ENCODE results near the gene MINDY4. TPM values are rescaled to one million over a fixed set of nuclear protein-coding genes. Genes with fewer than 3 reads are reported as not detected.

MINDY4 gene
- total and polyA plus RNA-seq, 2 donors (not counting 1 experiment from before 2014, with no cell fraction given) = 0.12 to 1.1 TPM

GRCh38 chr7:30776971-30777370 lies 5.8 kb downstream of the MINDY4 start:
- ATAC-seq (ENCODE audit: low read depth) = no peak
- H3K79me2 ChIP-seq (ENCODE audit: control insufficient read depth, insufficient read depth, low read length) = no peaks in the 10 kb centered on the region
- CTCF ChIA-PET = no interaction called here

More at GRCh38 chr7:30776971-30777370, 5.8 kb downstream of the MINDY4 start:
- Mint-ChIP-seq H3K27ac (no peak overlapping the region), H3K9me3 (ENCODE audit: insufficient read depth) (no peaks in the 10 kb centered on the region), H3K4me3 (no peak overlapping the region), H3K27me3 (no peaks in the 10 kb centered on the region), H3K4me1 (peaks cover 4% of the 10 kb centered on the region)
- POLR2A ChIA-PET = no interaction called here
- Histone ChIP-seq H3K36me3 (replicated peaks in 1 of 2; ENCODE audit: control extremely low read depth in 1 of 2, control insufficient read depth in 1 of 2, extremely low read depth in 1 of 2, insufficient read depth in 2 of 2, low read length in 1 of 2) (no peaks in the 10 kb centered on the region), H3K9ac (ENCODE audit: low read length) (no peak overlapping the region), H3K9me3 (ENCODE audit: control extremely low read depth in 1 of 3, control insufficient read depth in 2 of 3, insufficient read depth in 1 of 3, low read length in 2 of 3) (no peaks in the 10 kb centered on the region), H3K27me3 (replicated peaks in 1 of 4; ENCODE audit: control extremely low read depth in 1 of 4, control insufficient read depth in 3 of 4, insufficient read depth in 4 of 4, low read length in 3 of 4) (no peaks in the 10 kb centered on the region), H3K4me1 (ENCODE audit: control insufficient read depth in 2 of 2, insufficient read depth in 2 of 2, low read length in 2 of 2) (peaks cover 4 to 7% of the 10 kb centered on the region in 2 donors), H3K27ac (ENCODE audit: low read length in 2 of 2) (no peak overlapping the region), H3K4me2 (replicated peaks; ENCODE audit: low read depth, low read length, poor library complexity, severe bottlenecking) (no peak overlapping the region), H4K20me1 (ENCODE audit: control insufficient read depth, insufficient read depth, low read length, poor library complexity, severe bottlenecking) (no peaks in the 10 kb centered on the region), H3K4me3 (ENCODE audit: control extremely low read depth in 1 of 5, extremely low read depth in 1 of 5, insufficient read depth in 1 of 5, low read depth in 2 of 5, low read length in 4 of 5) (no peak overlapping the region), H2AFZ (ENCODE audit: insufficient read depth, low read depth, low read length, poor library complexity, severe bottlenecking) (no peak overlapping the region)
- WGBS (ENCODE audit: insufficient coverage) = 98% methylated on average over 4 of the region's 4 CpGs
- TF ChIP-seq EZH2 (IDR thresholded peaks at IDR 0.05; ENCODE audit: borderline replicate concordance, insufficient read depth, low read depth, low read length, poor library complexity, severe bottlenecking) (no peak), CTCF (IDR thresholded peaks at IDR 0.05) (no peak)
- intact Hi-C loops (cut with micrococcal nuclease) = no loop called here
- DNase-seq = no peak
